ENCODE data around the gene KLHL17.

KLHL17 gene

GRCh38 chr1:1013922-1014648, 53.7 kb downstream of the KLHL17 start:
- Histone ChIP-seq H2AFZ (ENCODE audit: low read length) (no peak overlapping the region), H3K79me2 (ENCODE audit: insufficient read depth, low read length) (no peaks in the 10 kb centered on the region)
- TF ChIP-seq EZH2 (IDR thresholded peaks at IDR 0.05; ENCODE audit: borderline replicate concordance, low read length) (no peak), CTCF (IDR thresholded peaks at IDR 0.05; ENCODE audit: low read length) (no peak)

GRCh38 chr1:1014799-1015681, 54.7 kb downstream of the KLHL17 start:
- H3K36me3 ChIP-seq (ENCODE audit: insufficient read depth, low read length) = no peaks in the 10 kb centered on the region; the same call in 1 of the 2 replicates
- H3K4me3 ChIP-seq (ENCODE audit: low read depth, low read length, poor library complexity, severe bottlenecking) = peak overlapping the region; percentile 80
- H3K9me3 ChIP-seq (ENCODE audit: low read length) = no peaks in the 10 kb centered on the region
- H3F3A ChIP-seq (ENCODE audit: insufficient read depth, low read length) = no peaks in the 10 kb centered on the region
- H3K79me2 ChIP-seq (ENCODE audit: insufficient read depth, low read length) = no peaks in the 10 kb centered on the region
- no peaks in the 10 kb centered on the region for H4K20me1 ChIP-seq (ENCODE audit: insufficient read depth, low read length)
- no peaks in the 10 kb centered on the region for H3K9me2 ChIP-seq (ENCODE audit: low read depth, low read length)
- H3K4me2 ChIP-seq (ENCODE audit: low read length) = peak overlapping the region; percentile 88
- TF ChIP-seq EZH2 (IDR thresholded peaks at IDR 0.05; ENCODE audit: borderline replicate concordance, low read length) = no peak
- peak; percentile 45 for TF ChIP-seq CTCF (IDR thresholded peaks at IDR 0.05; ENCODE audit: low read length)
- H2AFZ ChIP-seq (ENCODE audit: low read length) = no peak overlapping the region
- peak overlapping the region; percentile 73 for H3K9ac ChIP-seq (ENCODE audit: low read length)
- peak overlapping the region; percentile 55 for H3K27ac ChIP-seq (ENCODE audit: low read depth, low read length, poor library complexity, severe bottlenecking)
- H3K27me3 ChIP-seq (ENCODE audit: insufficient read depth, low read length) = no peaks in the 10 kb centered on the region
- H3K4me1 ChIP-seq (ENCODE audit: insufficient read depth, low read length, severe bottlenecking) = peaks cover 23% of the 10 kb centered on the region

More at GRCh38 chr1:1013922-1014648, 53.7 kb downstream of the KLHL17 start:
- peak overlapping the region; percentile 80 for H3K4me3 ChIP-seq (ENCODE audit: low read depth, low read length, poor library complexity, severe bottlenecking)
- no peaks in the 10 kb centered on the region; the same call in 1 of the 2 replicates for H3K36me3 ChIP-seq (ENCODE audit: insufficient read depth, low read length)
- H3K9me3 ChIP-seq (ENCODE audit: low read length) = no peaks in the 10 kb centered on the region
- H3F3A ChIP-seq (ENCODE audit: insufficient read depth, low read length) = no peaks in the 10 kb centered on the region
- H3K4me1 ChIP-seq (ENCODE audit: insufficient read depth, low read length, severe bottlenecking) = peaks cover 23% of the 10 kb centered on the region
- H3K27me3 ChIP-seq (ENCODE audit: insufficient read depth, low read length) = no peaks in the 10 kb centered on the region
- H3K9ac ChIP-seq (ENCODE audit: low read length) = peak overlapping the region; percentile 73
- no peaks in the 10 kb centered on the region for H3K9me2 ChIP-seq (ENCODE audit: low read depth, low read length)
- H4K20me1 ChIP-seq (ENCODE audit: insufficient read depth, low read length) = no peaks in the 10 kb centered on the region
- peak overlapping the region; percentile 55 for H3K27ac ChIP-seq (ENCODE audit: low read depth, low read length, poor library complexity, severe bottlenecking)
- peak overlapping the region; percentile 88 for H3K4me2 ChIP-seq (ENCODE audit: low read length)
